ENCODE data around the gene GRAP.
"Not testable (repeated sequence)": the region's sequence is repeated elsewhere in the genome, so short reads cannot be mapped to it uniquely, and the experiment has no call there.

Gene GRAP

GRCh38 chr17:19046782-19047375 lies at the start of gene GRAP:
GRAP (minus strand) TSS chr17:19046957; CDS start chr17:19046926, 31 bp downstream.
- not testable (repeated sequence) for DNase-seq

GRCh38 chr17:19093684-19094438 lies 47.1 kb upstream of the GRAP start:
- not testable (repeated sequence) for DNase-seq

GRCh38 chr17:19092737-19093683 lies 46.3 kb upstream of the GRAP start:
- DNase-seq: not testable (repeated sequence)

GRCh38 chr17:19090058-19090772 lies 43.5 kb upstream of the GRAP start:
- DNase-seq: not testable (repeated sequence)

- not testable (repeated sequence) for DNase-seq
These were observed 42.3 kb upstream of the GRAP start for GRCh38 chr17:19088804-19089685.

GRCh38 chr17:19077386-19077785 lies 30.6 kb upstream of the GRAP start:
- DNase-seq: not testable (repeated sequence)

GRCh38 chr17:19076398-19077192 lies 29.8 kb upstream of the GRAP start:
- DNase-seq: not testable (repeated sequence)

- not testable (repeated sequence) for DNase-seq
These were observed 23.8 kb upstream of the GRAP start for GRCh38 chr17:19070318-19071168.

GRCh38 chr17:19064378-19064777 lies 17.6 kb upstream of the GRAP start:
- not testable (repeated sequence) for DNase-seq

- not testable (repeated sequence) for DNase-seq
These were observed 16.7 kb upstream of the GRAP start for GRCh38 chr17:19063326-19063956.

- DNase-seq: not testable (repeated sequence)
These were observed 16.1 kb upstream of the GRAP start for GRCh38 chr17:19062718-19063325.

GRCh38 chr17:19062009-19062717 lies 15.4 kb upstream of the GRAP start:
- DNase-seq: not testable (repeated sequence)

- not testable (repeated sequence) for DNase-seq
These were observed 8.7 kb upstream of the GRAP start for GRCh38 chr17:19055447-19055846.

- DNase-seq: not testable (repeated sequence)
These were observed 2.1 kb upstream of the GRAP start for GRCh38 chr17:19048826-19049225.

GRCh38 chr17:19047510-19047909 lies 753 bp upstream of the GRAP start:
- DNase-seq: not testable (repeated sequence)

- not testable (repeated sequence) for DNase-seq
These were observed 2.1 kb downstream of the GRAP start for GRCh38 chr17:19044643-19045042.

GRCh38 chr17:19043032-19043431 lies 3.7 kb downstream of the GRAP start:
- not testable (repeated sequence) for DNase-seq

GRCh38 chr17:19042369-19042768 lies 4.4 kb downstream of the GRAP start:
- not testable (repeated sequence) for DNase-seq
